Endothelial cell of umbilical vein (primary cell): ENCODE data around the gene UHMK1.

ENCODE experiments used
- CTCF ChIP-seq, 2 donors: IDR thresholded peaks; 1 replicate in 1 of 2; 2 replicates in 1 of 2; pipeline ENCODE4 v1.5.1; 2011; ENCODE audit warnings: low read length in 2 of 2, mild to moderate bottlenecking in 2 of 2, moderate library complexity in 2 of 2, control low read depth in 1 of 2, inconsistent platforms in 1 of 2, low read depth in 1 of 2; ENCODE audit not compliant: insufficient read depth in 1 of 2; ENCODE audit errors: extremely low read depth in 1 of 2
- EZH2 ChIP-seq: IDR thresholded peaks from 2 replicates; pipeline ENCODE4 v1.6.1; 2012; ENCODE audit warnings: borderline replicate concordance, low read depth, mild to moderate bottlenecking, moderate library complexity, low read length, inconsistent platforms; ENCODE audit not compliant: severe bottlenecking
- MAX ChIP-seq: IDR thresholded peaks from 2 replicates; pipeline ENCODE4 v1.6.1; 2011; ENCODE audit not compliant: insufficient read depth, insufficient read length
- MYC ChIP-seq: IDR thresholded peaks from one replicate; pipeline ENCODE4 v1.6.1; 2011; ENCODE audit warnings: mild to moderate bottlenecking, low read depth, low read length
- POLR2A ChIP-seq: IDR thresholded peaks from 2 replicates; pipeline ENCODE4 v1.6.1; 2012; ENCODE audit warnings: low read depth, mild to moderate bottlenecking, control low read depth, low read length
- POLR2AphosphoS5 ChIP-seq: IDR thresholded peaks from 2 replicates; pipeline ENCODE4 v1.6.1; 2012; ENCODE audit warnings: low read depth, mild to moderate bottlenecking, control low read depth, low read length, moderate library complexity; ENCODE audit not compliant: insufficient read depth

GRCh38 chr1:162485236-162485635, 12.4 kb upstream of the UHMK1 start:
- TF ChIP-seq CTCF (IDR thresholded peaks at IDR 0.05; ENCODE audit: extremely low read depth in 1 of 2, insufficient read depth in 1 of 2, low read depth in 1 of 2, low read length in 2 of 2): no peak
- no peak for TF ChIP-seq POLR2AphosphoS5
- TF ChIP-seq POLR2A: no peak
- no peak for TF ChIP-seq EZH2
- TF ChIP-seq MYC: no peak
- TF ChIP-seq MAX: no peak
